DOHH2 (cell line): ENCODE data around the gene PRKCD.

Source experiments
- EZH2phosphoT487 ChIP-seq: fragments of 200-600 bp; sonication (generic); IDR thresholded peaks from 2 replicates; pipeline ENCODE4 v1.6.1; 2017; ENCODE audit warnings: borderline replicate concordance, mild to moderate bottlenecking, antibody characterized with exemption, low read length, moderate library complexity, mixed read lengths
- TF ChIP-seq, protein P1 (sequence below): fragments of 200-600 bp; sonication (generic); IDR thresholded peaks from one replicate; pipeline ENCODE4 v1.5.1; 2014; ENCODE audit warnings: antibody characterized with exemption, mild to moderate bottlenecking, low read depth, low read length; ENCODE audit not compliant: poor library complexity, severe bottlenecking

DNA sequence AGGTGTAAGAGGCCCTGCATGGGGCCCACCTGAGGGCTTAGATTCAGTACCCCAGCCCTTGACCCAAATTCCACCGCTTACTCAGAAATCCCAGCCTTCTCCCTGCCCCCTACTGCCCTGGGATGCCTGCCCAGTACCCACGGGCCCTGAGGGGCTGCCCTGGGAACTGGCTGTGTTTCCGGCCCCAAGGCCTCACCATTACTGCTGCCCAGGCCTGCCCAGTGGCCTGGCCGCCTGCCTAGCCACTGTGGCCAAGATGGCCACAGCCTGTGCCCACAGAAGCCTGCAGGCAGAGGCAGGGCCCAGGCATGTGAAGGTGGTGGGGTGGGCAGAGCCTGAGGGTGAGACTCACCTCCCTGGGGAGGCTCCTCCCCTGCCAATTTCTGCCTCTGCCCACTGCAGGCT, 6.1 kb upstream of the PRKCD start:
- TF ChIP-seq, protein P1, sequence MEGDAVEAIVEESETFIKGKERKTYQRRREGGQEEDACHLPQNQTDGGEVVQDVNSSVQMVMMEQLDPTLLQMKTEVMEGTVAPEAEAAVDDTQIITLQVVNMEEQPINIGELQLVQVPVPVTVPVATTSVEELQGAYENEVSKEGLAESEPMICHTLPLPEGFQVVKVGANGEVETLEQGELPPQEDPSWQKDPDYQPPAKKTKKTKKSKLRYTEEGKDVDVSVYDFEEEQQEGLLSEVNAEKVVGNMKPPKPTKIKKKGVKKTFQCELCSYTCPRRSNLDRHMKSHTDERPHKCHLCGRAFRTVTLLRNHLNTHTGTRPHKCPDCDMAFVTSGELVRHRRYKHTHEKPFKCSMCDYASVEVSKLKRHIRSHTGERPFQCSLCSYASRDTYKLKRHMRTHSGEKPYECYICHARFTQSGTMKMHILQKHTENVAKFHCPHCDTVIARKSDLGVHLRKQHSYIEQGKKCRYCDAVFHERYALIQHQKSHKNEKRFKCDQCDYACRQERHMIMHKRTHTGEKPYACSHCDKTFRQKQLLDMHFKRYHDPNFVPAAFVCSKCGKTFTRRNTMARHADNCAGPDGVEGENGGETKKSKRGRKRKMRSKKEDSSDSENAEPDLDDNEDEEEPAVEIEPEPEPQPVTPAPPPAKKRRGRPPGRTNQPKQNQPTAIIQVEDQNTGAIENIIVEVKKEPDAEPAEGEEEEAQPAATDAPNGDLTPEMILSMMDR: no peak
- TF ChIP-seq EZH2phosphoT487: no peak
